HG03378 (cell line): ENCODE results near the gene STXBP6.

Experiments
- ATAC-seq: cut with Tn5 transposase; IDR thresholded peaks from one replicate; pipeline ENCODE4 v1.9.1; 2021; ENCODE audit warnings: mild to moderate bottlenecking, moderate library complexity; ENCODE audit not compliant: unreplicated experiment

Gene STXBP6

DNA sequence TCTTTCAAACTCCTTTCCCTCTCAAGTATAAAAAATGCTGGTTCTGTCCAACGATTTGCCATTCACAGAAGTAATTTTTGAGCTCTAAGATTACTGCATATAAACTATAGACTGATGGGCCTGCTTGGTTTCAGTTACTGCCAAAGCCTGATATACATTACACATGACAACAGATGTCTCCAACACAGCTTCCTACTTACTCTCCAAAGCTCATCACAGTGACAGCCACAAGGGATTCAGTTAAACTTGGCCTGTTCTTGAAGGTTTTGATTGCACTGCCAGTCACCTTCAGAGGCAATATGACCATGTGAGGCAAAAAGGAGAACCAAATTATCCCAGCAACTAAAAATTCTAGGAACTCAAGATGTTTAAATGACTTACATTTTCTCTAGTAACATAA, 30.1 kb downstream of the STXBP6 start:
- no peak for ATAC-seq

DNA sequence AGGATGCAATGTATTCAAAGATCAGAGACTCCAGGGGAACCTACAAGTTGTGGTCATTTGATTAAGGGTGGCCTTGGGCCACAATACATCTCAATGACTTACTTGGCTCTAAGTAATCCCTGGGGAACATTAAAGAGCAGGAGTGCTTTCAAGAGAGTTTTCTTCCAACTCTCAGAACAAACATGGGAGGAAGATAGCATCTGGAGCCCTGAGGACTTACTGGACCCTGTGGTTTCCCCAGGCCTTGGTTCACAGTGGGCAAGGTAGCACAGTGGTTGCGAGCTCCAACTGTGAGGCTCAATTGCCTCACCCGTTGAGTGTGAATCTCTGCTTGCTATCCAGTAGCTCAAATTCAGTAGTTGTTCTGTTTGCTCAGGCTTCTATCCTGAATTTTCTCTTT, 32.4 kb downstream of the STXBP6 start:
- no peak for ATAC-seq

DNA sequence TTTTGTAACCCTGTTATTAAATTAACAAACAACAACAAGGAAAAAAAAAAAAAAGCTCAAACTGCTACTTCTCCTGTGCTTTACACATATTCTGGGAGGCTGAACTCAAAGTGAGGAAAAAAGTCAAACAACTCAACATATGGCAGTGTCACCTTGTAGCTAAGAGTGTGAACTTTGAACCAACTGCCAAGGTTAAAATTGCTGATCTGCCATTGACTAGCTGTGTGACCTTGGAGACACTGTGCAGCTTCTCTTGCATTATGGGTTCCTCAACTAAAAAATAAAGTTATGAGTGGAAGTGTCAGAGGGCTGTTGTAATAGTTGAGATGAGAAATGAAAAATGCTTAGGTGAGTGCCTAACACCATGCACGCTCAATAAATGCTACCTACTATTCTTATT, 34.2 kb downstream of the STXBP6 start:
- ATAC-seq: no peak

DNA sequence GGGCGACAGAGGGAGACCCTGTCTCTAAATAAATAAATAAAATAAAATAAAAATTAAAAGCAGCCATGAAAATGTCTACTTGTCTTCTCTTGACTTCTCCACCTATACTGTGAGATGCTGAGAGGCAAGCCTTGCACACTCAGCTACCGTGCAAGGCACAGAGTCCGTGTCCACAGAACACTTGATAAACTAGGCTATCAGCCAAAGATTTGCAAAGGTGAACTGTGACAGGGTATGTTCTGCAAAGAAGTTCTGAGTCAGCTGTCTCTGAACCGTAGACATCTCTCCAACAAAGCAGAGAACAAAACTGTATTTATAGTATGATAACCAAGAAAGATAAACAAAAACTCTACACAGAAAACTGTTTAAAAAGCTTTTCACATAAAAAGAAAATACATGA, 35.5 kb downstream of the STXBP6 start:
- no peak for ATAC-seq

DNA sequence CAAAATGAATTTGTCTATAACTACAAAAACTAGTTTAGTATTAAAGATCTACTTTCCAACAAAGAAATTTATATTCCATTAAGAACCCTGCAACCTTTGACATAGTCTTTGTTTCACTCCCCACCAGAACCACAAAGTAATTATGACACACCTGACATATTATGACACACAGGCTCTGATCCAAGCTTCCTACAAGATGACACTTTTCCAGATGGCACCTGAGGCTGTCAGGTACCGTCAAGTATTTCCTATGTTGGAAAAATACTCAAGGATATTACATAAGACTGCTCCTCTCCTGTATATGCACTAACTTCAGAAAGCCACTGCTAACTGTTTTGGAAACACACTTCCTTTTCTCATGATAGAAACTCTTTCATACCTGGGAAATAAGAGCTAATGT, 38.9 kb downstream of the STXBP6 start:
- no peak for ATAC-seq

DNA sequence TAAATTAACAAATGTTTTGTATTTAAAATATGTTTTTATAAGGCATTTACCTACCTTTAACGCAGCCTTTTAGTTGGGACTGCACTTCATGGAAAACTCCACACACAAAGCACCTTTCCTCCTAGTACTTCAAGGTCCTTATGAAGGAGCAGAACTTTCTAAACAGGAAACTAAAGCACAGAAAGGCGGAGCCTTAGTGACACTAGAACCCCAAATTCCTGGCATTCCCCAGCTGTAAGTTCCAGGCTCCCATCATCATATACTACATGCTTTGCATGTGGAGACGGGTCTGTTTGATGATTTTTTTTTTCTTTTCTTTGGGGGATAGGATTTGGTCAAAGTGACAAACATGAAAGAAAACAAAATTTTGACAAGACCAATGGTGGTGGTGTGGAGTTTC, 39.5 kb downstream of the STXBP6 start:
- no peak for ATAC-seq

DNA sequence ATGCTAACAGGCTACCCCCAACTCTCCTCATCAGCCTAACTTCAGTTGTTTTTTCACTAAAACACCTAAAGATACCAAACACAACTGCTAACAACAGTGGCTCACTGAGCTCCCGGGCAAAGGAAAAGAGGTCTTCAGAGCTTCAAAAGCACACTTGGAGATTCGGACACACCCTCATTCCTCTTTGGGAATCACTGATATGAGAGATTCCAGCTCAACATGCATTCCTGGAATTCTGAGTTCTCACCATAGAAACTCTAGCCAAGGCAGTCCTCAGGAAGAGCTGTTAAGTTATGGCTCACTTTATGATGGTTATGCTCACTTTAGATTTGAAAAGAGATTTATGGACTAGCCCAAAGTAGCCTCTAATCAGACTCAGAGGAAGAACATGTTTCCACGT, 40.1 kb downstream of the STXBP6 start:
- ATAC-seq: no peak

DNA sequence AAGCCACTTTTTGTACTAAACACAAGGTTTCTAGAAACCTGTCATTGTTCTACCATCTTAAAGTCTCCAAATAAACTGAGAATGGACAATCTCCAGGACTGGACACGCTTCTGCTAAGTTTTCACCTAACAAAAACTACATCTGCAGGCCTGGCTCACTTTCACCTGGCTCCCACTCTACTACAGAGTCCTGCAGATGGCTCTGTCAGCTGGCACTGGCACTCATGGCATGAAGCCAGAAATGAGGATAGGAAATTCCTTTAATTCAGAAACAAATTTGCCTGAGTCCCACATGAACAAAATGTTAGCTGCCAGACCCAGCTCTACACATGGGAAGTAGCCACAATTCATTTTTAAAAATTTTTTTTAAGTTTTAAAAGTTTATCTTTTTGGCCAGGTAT, 42.1 kb downstream of the STXBP6 start:
- ATAC-seq: no peak

DNA sequence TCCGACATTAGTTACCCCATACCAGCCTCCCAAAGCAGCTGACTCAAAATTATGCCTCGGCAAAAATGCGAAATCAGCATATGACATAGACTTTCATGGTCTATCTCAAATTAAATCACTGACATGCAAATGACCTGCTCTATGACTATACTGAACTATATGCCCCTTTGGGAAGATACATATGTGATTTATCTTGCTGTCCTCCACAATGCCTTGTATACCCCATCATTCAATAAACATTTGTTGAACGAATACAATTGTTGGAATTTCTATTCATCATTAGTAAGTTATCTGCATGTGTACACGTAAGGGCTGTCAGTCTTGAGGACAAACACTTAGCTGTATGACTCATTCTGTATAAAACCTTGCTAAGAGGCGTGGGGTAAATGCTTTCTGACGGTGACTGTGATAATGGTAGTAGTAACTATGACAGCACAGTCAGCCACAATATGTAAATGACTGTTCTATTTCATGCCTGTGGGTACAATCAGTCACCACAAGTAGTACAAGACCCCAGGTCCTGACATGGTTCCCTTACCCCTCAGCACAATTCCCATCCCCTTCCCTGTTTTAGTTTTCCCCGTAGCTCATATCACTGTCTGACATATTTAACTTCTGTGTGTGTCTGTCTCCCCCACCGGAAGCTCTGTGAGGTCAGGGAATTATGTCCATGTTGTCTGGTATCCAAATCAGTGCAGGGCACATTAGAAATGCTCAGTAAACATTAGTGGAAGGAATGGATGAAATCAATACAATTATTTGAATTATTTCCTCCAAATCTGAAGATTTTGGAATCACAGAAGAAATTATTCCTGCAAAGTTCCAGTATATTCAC, 42.8 kb downstream of the STXBP6 start:
- no peak for ATAC-seq

DNA sequence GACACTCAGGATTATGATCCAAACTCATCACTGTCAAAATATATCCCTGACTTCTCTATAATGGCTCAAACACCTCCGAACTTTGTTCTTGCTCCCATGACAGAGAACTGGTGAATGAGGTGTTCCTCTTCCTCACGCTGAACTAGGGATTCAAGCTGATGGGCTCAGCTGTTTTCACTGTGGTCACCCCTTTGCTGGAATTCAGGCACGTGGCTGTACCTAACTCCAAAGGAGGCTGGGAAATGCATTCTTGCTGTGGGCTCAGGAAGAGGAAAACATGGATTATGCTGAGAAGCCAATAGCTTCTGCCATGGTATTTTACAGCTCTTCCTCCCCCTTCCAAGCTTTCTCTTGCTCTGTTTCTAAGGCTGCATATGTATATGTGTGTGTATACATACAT, 43.9 kb downstream of the STXBP6 start:
- ATAC-seq: no peak

DNA sequence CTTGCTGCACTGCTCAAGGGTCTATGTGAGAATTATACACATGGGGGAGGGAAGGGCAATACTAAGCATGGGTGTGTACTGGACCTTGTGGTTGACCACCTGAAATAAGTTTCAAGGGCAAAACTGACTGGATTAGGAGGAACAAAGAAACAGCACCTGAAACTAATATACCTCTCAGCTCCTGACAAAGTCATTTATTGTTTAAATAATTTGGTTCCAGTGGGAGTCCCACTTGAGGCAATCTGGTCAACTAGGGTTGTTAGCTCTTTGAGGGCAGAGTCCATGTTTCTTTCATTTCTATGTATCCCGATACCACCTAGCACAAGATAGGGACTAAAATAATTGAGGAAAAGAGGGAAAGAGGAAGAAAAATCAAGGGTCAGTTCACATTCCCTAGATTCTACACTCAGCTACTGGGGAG, 45.5 kb downstream of the STXBP6 start:
- no peak for ATAC-seq

DNA sequence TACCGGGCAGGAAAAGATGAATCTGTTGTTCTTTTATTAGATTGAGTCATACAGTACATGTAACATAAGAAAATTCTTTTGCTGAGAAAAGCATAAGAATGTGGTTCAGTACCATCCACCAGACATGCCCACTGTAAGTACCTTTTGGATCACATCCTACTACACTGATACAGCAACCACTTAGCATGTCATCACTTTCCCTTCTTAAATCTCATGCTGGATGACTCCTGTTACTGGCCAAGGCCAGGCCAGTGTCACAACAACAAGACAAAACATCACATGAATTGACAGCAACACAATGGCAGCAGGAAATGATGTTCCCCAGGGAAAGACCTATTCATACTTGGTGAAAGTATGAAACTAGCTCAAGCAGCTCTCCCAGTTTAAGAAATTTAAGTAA, 46.4 kb downstream of the STXBP6 start:
- ATAC-seq: no peak

DNA sequence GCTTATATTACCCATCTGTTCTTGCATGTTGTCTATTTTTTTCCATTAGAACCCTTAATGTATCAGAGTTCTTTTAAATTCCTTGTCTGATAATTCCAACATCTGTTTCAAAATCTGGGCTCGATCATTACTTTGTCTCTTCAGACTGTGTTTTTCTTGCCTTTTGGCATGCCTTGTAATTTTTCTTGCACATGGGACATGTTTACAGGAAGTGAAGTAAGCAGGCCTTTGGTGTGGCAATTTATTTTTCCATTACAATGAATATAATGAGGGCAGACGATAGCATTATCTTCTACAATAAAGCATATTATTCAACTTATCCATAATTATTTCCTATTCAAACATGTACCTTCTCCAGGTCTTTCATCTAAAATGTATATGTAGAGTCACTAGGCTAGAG, 48.3 kb downstream of the STXBP6 start:
- no peak for ATAC-seq

DNA sequence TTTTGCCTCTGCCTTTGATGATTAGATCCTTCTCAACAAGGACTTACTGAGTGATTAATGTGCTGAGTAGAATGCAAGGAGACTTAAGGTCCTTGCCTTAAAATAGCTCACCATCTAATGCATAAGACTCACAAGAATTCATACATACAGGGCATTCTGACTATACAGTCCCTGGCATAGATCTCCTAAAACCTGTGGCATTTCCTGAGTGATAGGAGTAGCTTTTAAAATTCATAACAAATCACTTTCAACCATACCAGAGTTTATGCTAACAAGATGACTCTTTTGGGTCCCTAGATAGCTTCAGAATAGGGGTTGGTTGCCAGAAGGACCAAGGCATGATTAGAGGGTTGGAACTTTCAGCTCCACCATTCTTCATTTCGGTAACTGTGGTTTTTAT, 48.8 kb downstream of the STXBP6 start:
- no peak for ATAC-seq

DNA sequence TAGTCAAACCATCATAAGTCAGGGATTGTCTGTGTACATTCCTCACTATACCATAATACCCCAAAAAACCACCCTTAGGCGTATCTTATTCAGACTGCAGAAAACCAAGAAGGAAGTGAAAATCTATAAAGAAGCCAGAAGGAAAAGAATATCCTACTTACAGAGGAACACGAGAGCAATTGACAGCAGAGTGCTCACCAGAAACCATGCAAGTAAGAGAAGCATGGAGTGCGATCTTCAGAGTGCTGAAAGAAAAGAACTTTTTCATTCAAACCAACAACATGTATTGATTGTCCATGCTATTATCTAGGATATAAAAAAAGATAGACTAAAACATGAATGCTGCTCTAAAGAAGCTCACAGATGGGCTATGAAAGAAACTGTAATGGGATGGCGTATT, 50.8 kb downstream of the STXBP6 start:
- no peak for ATAC-seq

DNA sequence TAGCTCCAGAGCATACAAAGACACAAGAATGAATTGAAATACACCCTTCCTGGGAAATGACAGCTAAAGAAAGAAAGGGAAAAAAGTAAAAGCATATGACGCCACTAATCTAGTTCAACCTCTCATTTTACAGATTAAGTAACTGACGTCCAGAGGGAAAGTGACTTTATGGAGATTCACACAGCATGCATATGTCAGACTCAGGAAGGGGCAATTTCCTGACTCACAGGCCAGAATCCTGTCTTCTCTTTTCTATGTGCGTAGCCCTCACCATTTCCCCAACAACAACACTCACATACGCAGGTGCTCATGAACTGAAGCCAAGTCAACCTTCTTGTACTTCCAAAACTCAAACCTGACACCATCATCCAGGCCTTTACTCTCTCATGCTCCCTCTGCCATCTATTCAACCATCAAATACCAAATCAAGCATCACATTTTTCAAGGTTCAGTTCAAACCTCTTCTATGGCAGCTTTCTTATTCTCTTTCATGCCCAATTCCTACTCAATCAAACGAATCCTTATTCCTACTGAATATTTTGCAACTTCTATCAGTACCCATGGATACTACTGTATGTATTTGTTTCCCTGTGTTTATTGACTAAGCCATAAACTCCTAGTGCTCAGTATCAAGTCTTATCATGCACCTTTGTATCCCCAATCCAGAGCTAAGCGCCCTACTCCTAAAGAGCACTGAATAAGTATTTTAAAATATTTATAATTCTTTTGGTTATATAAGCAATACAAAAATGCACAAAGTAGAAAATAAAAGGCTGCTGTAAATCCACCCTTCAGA, 52.8 kb downstream of the STXBP6 start:
- no peak for ATAC-seq

DNA sequence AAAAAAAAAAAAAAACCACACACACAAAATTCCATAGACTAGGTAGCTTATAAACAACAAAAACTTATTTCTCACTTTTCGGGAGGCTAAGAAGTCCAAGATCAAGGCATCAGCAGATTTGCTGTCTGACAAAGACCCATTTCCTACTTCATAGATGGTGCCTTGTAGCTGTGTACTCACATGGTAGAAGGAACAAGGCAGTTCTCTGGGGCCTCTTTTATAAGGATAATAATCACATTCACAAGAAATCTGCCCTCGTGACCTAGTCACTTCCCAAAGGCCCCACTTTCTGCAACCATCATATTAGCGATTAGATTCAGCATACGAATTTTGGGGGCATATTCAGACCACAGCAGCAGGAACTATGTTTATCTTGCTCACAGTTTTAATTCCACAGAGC, 54.9 kb downstream of the STXBP6 start:
- ATAC-seq: no peak

DNA sequence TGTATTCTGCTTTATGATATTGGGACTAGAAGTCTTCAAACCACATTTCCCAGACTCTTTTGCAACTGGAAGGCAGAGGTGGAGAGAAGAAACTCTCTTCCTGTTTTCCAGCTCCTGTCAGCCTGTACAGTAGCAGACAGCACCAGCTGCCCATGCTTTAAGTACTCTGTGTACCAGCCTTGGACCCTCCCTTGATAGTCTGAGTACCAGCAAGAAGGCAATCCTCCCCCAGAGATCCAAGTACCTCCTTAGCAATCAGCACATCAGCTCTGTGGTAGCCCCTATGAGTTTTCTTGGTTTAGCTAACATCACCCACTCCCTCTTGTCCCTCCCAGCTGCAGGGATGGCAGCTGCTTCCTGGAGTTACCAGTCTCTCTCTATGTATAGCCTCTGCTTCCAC, 56.3 kb downstream of the STXBP6 start:
- ATAC-seq: no peak

DNA sequence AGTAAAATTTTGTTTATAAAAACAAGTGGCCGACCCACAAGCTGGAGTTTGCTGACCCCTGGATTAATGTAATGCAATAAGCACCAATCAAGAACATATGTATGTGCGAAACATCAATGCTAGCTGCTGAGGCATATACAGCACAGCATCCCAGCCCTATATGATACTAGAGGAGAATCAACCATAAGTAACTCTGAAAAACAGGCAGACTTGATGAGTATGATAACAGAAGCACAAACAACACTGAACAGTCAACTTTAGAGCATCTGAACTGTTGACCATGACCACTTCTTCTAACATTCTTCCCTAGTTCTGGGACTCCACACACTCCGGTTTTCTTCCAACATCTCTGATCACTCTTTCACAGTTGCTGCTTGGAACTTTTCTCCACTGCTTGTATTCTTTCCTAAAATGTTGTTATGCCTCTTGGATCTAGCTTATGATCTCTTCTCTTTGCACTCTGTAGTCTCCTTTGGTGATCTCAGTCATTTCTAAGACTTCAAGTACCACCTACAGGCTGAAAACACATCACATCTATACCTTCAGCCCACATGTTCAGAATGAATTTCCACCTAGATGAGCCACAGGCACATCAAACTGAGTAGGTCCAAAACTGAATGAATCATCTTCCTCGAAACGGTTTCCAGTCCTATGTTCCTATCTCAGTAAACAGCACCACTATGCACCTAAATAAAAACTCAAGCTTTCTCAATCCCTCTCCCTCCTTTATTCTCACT, 57.2 kb downstream of the STXBP6 start:
- ATAC-seq: no peak

DNA sequence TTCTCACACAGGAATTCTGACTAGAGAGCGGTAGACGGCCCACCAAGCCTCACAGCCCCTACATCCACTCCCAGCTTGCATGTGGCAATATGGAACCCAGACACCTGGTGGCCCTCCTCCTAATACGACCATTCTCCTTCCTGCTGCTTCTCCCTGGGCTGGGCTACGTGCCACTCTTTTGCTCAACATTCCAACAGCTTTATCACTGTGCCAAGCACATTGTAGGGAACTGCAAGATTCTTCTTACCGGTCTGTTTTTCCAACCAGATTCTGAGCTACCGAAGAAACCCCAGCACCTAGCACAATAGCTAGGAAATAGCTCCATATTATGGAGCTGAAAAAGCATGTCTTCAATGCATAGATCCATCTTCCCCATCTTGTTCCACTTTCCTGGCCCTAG, 58.1 kb downstream of the STXBP6 start:
- no peak for ATAC-seq

DNA sequence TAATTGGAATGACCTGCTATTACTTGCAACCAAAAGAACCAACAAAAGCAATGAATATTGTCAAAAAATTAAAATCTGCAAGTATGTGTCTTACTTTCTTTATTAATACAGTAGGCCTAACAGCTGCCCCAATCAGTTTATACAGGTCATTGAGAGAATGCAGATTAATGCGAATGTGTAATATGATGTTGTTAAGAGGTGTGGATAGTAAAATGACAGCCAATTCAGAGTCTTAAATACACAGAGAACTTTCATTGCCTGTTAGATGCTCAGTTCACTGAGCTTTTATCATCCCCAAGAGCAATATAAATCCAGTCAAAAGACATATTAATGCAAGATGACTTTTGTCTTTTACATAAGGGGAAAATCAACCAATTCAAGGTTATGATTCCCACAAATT, 58.7 kb downstream of the STXBP6 start:
- ATAC-seq: no peak

DNA sequence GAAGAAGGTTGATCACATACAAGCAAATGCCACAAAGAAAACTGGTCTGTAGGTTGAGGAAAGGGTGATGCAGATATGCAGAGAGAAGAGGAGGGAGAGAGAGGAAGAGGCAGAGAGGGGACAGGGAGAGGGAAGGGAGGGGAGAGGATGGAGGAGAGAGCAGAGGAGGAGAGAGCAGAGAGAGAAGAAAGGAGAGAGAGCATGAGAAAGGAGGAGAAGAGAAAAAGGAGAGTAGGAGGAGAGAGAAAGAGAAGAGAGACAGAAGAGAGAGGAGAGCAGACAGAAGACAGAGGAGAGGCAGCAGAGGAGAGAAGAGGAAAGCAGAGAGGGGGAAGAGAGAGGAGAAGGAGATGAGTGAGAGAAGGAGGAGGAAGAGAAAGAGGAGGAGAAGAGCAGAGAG, 59.2 kb downstream of the STXBP6 start:
- no peak for ATAC-seq
